ENCODE data around the gene STK17B. TPM values are rescaled to one million over a fixed set of nuclear protein-coding genes. Genes with fewer than 3 reads are reported as not detected.

The STK17B gene
- total and polyA plus RNA-seq, 2 of the 8 experiments (the other 6 are each of a cell fraction or from before 2014, with no cell fraction given): 1.8 to 10.5 TPM

GRCh38 chr2:196208915-196209314 is 37.5 kb upstream of the STK17B start:
- Histone ChIP-seq H3K4me2 (ENCODE audit: insufficient read depth in 1 of 2, low read depth in 2 of 2, low read length in 2 of 2) (no peak overlapping the region), H3K56ac (replicated peaks; ENCODE audit: insufficient read length, low read depth, low read length) (no peak overlapping the region), H4K5ac (ENCODE audit: insufficient read length, low read depth, low read length) (no peak overlapping the region), H4K20me1 (replicated peaks in 1 of 2; ENCODE audit: control insufficient read depth in 1 of 2, insufficient read depth in 2 of 2, low read length in 2 of 2) (no peaks in the 10 kb centered on the region), H3K9me3 (ENCODE audit: insufficient read depth in 2 of 2, low read depth in 1 of 2, low read length in 1 of 2) (no peaks in the 10 kb centered on the region), H3K18ac (ENCODE audit: extremely low read depth, low read length) (no peak overlapping the region), H3K14ac (ENCODE audit: insufficient read length) (no peak overlapping the region), H3K4ac (replicated peaks; ENCODE audit: insufficient read length, low read depth, low read length) (no peak overlapping the region), H3K23ac (ENCODE audit: insufficient read length) (no peak overlapping the region), H2BK5ac (ENCODE audit: low read depth, low read length) (no peak overlapping the region), H2BK20ac (ENCODE audit: low read length) (no peak overlapping the region), H3K79me2 (ENCODE audit: control insufficient read depth in 1 of 2, insufficient read depth in 2 of 2, low read length in 2 of 2) (no peaks in the 10 kb centered on the region), H3K79me1 (ENCODE audit: low read depth, low read length) (no peaks in the 10 kb centered on the region), H3K27ac (ENCODE audit: low read depth, low read length) (no peak overlapping the region), H4K8ac (ENCODE audit: extremely low read depth, insufficient read depth, low read length) (no peak overlapping the region; the same call in 1 of the 2 replicates), H2BK12ac (ENCODE audit: low read depth, low read length) (no peak overlapping the region; the same call in 1 of the 2 replicates), H3K36me3 (ENCODE audit: control insufficient read depth in 2 of 4, insufficient read depth in 4 of 4, low read length in 3 of 4) (no peaks in the 10 kb centered on the region), H4K91ac (replicated peaks; ENCODE audit: insufficient read length, low read length) (no peak overlapping the region), H3K27me3 (replicated peaks in 1 of 4; ENCODE audit: control insufficient read depth in 3 of 4, extremely low read depth in 1 of 4, insufficient read depth in 3 of 4, low read length in 3 of 4) (no peaks in the 10 kb centered on the region), H2AFZ (ENCODE audit: low read length) (no peak overlapping the region), H3K9ac (replicated peaks in 1 of 4; ENCODE audit: extremely low read depth in 1 of 4, low read depth in 3 of 4, low read length in 3 of 4) (no peak overlapping the region), H2BK120ac (replicated peaks; ENCODE audit: low read depth, low read length) (no peak overlapping the region), H3K4me3 (ENCODE audit: extremely low read depth in 1 of 4, insufficient read depth in 2 of 4, low read depth in 3 of 4, low read length in 4 of 4) (no peak overlapping the region), H3K23me2 (ENCODE audit: low read depth, low read length) (no peaks in the 10 kb centered on the region; the same call in 1 of the 2 replicates), H3K4me1 (replicated peaks in 1 of 4; ENCODE audit: control insufficient read depth in 3 of 4, insufficient read depth in 4 of 4, low read length in 3 of 4) (peaks cover 0 to 2% (median 0%) of the 10 kb centered on the region in 4 experiments; a peak in 2 of 7 replicates), H2BK15ac (ENCODE audit: low read length) (no peak overlapping the region), H2AK5ac (ENCODE audit: low read depth, low read length) (no peak overlapping the region)
- CTCF ChIA-PET (ENCODE audit: partially characterized antibody): interaction anchor here (1.3 kb wide), 1 partner anchor 130 kb away, joined by 4 read pairs; no protein-coding TSS in a partner anchor
- no peak for FAIRE-seq
- 96% methylated on average over 1 of the region's 1 CpG; no CpG with 5 or more reads in 1 of the 2 experiments for WGBS, 2 experiments (ENCODE audit: extremely low coverage in 1 of 2, insufficient coverage in 1 of 2, insufficient read length in 1 of 2, insufficient replicate concordance in 2 of 2, low coverage in 1 of 2, low lambda C conversion rate in 2 of 2, missing lambda C conversion rate in 1 of 2)
- DNase-seq (ENCODE audit: low read depth in 1 of 2, low spot score in 2 of 2): no peak
- POLR2A ChIA-PET (ENCODE audit: partially characterized antibody): no interaction called here
- TF ChIP-seq POLR2A (IDR thresholded peaks at IDR 0.05; ENCODE audit: control extremely low read depth in 1 of 2, low read depth in 2 of 2, low read length in 2 of 2): no peak
- TF ChIP-seq FOSL1 (IDR thresholded peaks at IDR 0.05; ENCODE audit: insufficient read depth, low read depth, low read length): no peak
- no peak for TF ChIP-seq ATF2 (IDR thresholded peaks at IDR 0.05; ENCODE audit: low read length)
- no peak for TF ChIP-seq RFX5 (IDR thresholded peaks at IDR 0.05; ENCODE audit: borderline replicate concordance, low read depth, low read length)
- no peak for TF ChIP-seq SIX5 (IDR thresholded peaks at IDR 0.05; ENCODE audit: low read depth, low read length)

Measured in H1 (cell line).